ENCODE measurements around the gene NFATC1.

DNA sequence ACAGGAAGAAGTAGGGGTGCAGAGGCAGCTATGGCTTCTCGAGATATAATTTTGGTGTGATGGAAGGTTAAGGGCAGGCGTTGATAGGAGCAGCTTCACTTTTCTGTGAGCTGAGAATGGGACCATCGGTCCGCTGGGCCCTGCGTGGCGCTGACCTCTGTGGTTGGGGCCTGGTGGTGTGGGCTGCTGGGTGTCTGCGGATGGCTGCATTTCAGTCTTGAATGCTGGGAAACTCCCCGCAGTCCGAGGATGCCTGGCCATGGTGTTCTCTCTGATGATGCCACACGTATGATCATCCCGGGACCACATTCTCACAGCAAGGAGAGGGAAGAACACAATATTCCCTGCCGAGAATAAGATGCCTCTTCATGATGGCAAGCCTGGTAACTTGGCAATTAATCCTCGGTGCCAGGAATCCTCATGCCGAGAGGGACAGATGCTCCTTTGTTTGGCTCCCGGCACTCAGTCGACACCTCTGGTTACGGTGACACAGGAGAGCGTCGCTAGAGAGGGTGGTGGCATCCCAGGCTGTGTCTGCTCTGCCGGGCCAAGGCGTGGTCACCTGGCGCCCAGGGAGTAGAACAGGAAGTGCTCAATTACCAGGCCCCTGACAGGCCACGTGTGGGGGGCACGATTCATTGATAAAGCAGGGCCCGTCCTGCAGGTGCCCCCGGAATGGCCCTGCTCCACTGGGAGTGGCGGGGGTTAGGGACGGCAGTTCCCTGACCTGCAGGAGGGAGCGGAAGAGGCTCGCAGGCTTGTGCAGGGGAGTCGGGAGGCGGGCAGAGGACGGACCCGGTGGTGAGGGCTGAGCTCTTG lies 164.5 kb downstream of the NFATC1 start:
- TF ChIP-seq, protein P1, sequence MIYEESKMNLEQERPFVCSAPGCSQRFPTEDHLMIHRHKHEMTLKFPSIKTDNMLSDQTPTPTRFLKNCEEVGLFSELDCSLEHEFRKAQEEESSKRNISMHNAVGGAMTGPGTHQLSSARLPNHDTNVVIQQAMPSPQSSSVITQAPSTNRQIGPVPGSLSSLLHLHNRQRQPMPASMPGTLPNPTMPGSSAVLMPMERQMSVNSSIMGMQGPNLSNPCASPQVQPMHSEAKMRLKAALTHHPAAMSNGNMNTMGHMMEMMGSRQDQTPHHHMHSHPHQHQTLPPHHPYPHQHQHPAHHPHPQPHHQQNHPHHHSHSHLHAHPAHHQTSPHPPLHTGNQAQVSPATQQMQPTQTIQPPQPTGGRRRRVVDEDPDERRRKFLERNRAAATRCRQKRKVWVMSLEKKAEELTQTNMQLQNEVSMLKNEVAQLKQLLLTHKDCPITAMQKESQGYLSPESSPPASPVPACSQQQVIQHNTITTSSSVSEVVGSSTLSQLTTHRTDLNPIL (CRISPR knock-in tag; IDR thresholded peaks at IDR 0.05; ENCODE audit: low read depth) = no peak
- TF ChIP-seq, protein P2, sequence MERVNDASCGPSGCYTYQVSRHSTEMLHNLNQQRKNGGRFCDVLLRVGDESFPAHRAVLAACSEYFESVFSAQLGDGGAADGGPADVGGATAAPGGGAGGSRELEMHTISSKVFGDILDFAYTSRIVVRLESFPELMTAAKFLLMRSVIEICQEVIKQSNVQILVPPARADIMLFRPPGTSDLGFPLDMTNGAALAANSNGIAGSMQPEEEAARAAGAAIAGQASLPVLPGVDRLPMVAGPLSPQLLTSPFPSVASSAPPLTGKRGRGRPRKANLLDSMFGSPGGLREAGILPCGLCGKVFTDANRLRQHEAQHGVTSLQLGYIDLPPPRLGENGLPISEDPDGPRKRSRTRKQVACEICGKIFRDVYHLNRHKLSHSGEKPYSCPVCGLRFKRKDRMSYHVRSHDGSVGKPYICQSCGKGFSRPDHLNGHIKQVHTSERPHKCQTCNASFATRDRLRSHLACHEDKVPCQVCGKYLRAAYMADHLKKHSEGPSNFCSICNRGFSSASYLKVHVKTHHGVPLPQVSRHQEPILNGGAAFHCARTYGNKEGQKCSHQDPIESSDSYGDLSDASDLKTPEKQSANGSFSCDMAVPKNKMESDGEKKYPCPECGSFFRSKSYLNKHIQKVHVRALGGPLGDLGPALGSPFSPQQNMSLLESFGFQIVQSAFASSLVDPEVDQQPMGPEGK (CRISPR knock-in tag; IDR thresholded peaks at IDR 0.05; ENCODE audit: borderline replicate concordance) = no peak
- TF ChIP-seq, protein P3, sequence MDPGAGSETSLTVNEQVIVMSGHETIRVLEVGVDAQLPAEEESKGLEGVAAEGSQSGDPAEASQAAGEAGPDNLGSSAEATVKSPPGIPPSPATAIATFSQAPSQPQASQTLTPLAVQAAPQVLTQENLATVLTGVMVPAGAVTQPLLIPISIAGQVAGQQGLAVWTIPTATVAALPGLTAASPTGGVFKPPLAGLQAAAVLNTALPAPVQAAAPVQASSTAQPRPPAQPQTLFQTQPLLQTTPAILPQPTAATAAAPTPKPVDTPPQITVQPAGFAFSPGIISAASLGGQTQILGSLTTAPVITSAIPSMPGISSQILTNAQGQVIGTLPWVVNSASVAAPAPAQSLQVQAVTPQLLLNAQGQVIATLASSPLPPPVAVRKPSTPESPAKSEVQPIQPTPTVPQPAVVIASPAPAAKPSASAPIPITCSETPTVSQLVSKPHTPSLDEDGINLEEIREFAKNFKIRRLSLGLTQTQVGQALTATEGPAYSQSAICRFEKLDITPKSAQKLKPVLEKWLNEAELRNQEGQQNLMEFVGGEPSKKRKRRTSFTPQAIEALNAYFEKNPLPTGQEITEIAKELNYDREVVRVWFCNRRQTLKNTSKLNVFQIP (CRISPR knock-in tag; IDR thresholded peaks at IDR 0.05; ENCODE audit: borderline replicate concordance, low read depth) = no peak
- no peak for TF ChIP-seq PPARA (CRISPR knock-in tag; IDR thresholded peaks at IDR 0.05; ENCODE audit: borderline replicate concordance)
- TF ChIP-seq ZNF565 (CRISPR knock-in tag; conservative IDR thresholded peaks at IDR 0.05; ENCODE audit: low read depth) = no peak
- no peak for TF ChIP-seq ZFP30 (CRISPR knock-in tag; IDR thresholded peaks at IDR 0.05)
- no peak for TF ChIP-seq BACH2 (CRISPR knock-in tag; IDR thresholded peaks at IDR 0.05; ENCODE audit: borderline replicate concordance)
- TF ChIP-seq CSDC2 (CRISPR knock-in tag; IDR thresholded peaks at IDR 0.05) = no peak
- TF ChIP-seq ZNF8 (CRISPR knock-in tag; IDR thresholded peaks at IDR 0.05) = no peak
- TF ChIP-seq ARNTL (CRISPR knock-in tag; IDR thresholded peaks at IDR 0.05; ENCODE audit: borderline replicate concordance, low read depth) = no peak
- no peak for TF ChIP-seq ISL1 (CRISPR knock-in tag; IDR thresholded peaks at IDR 0.05)
